DOHH2 (cell line): ENCODE measurements around the gene C11orf52.

Experiments
- H3F3A ChIP-seq: fragments of 200-600 bp; sonication (generic), shearing (Covaris generic); 2 replicates; pipeline ENCODE4 v1.6.0; 2016; ENCODE audit warnings: antibody characterized with exemption, mild to moderate bottlenecking; ENCODE audit not compliant: control insufficient read depth, insufficient read depth
- H3K27ac ChIP-seq: fragments of 200-600 bp; sonication (generic); 2 replicates; pipeline ENCODE4 v1.5.1; 2014; ENCODE audit warnings: low read depth, mild to moderate bottlenecking, low read length, moderate library complexity
- H3K27me3 ChIP-seq: fragments of 200-600 bp; sonication (generic); 2 replicates; pipeline ENCODE4 v1.6.1; 2014; ENCODE audit warnings: mild to moderate bottlenecking, low read length, mixed read lengths; ENCODE audit not compliant: control insufficient read depth
- H3K36me3 ChIP-seq: fragments of 200-600 bp; sonication (generic); 2 replicates; pipeline ENCODE4 v1.6.1; 2014; ENCODE audit warnings: mild to moderate bottlenecking, low read length, moderate library complexity, mixed read lengths; ENCODE audit not compliant: control insufficient read depth
- H3K4me1 ChIP-seq: fragments of 200-600 bp; sonication (generic); 2 replicates; pipeline ENCODE4 v1.6.1; 2014; ENCODE audit warnings: mild to moderate bottlenecking, low read length, mixed read lengths; ENCODE audit not compliant: control insufficient read depth
- H3K4me2 ChIP-seq: fragments of 200-600 bp; sonication (generic); 2 replicates; pipeline ENCODE4 v1.6.0; 2014; ENCODE audit warnings: mild to moderate bottlenecking, low read length, moderate library complexity
- H3K4me3 ChIP-seq: fragments of 200-600 bp; sonication (generic); 2 replicates; pipeline ENCODE4 v1.5.1; 2014; ENCODE audit warnings: mild to moderate bottlenecking, low read length, mixed read lengths
- H3K79me2 ChIP-seq: fragments of 200-600 bp; sonication (generic); 2 replicates; pipeline ENCODE4 v1.6.1; 2014; ENCODE audit warnings: mild to moderate bottlenecking, low read length, mixed read lengths; ENCODE audit not compliant: control insufficient read depth
- H3K9me2 ChIP-seq: fragments of 200-600 bp; sonication (generic); replicated peaks from 2 replicates; pipeline ENCODE4 v1.6.1; 2014; ENCODE audit warnings: mild to moderate bottlenecking, low read length, mixed read lengths; ENCODE audit not compliant: control insufficient read depth
- H3K9me3 ChIP-seq: fragments of 200-600 bp; sonication (generic); 2 replicates; pipeline ENCODE4 v1.6.1; 2014; ENCODE audit warnings: antibody characterized with exemption, low read length, mixed read lengths; ENCODE audit not compliant: control insufficient read depth, insufficient read depth
- H4K20me1 ChIP-seq: fragments of 200-600 bp; sonication (generic); 2 replicates; pipeline ENCODE4 v1.6.0; 2014; ENCODE audit warnings: low read depth, mild to moderate bottlenecking, antibody characterized with exemption, low read length, moderate library complexity; ENCODE audit not compliant: control insufficient read depth, insufficient read depth
- CTCF ChIP-seq: fragments of 200-600 bp; sonication (generic); IDR thresholded peaks from one replicate; pipeline ENCODE4 v1.5.1; 2014; ENCODE audit warnings: antibody characterized with exemption, mild to moderate bottlenecking, low read depth, low read length; ENCODE audit not compliant: poor library complexity, severe bottlenecking
- EZH2phosphoT487 ChIP-seq: fragments of 200-600 bp; sonication (generic); IDR thresholded peaks from 2 replicates; pipeline ENCODE4 v1.6.1; 2017; ENCODE audit warnings: borderline replicate concordance, mild to moderate bottlenecking, antibody characterized with exemption, low read length, moderate library complexity, mixed read lengths

The C11orf52 gene

GRCh38 chr11:111946499-111946898 is 27.8 kb downstream of the C11orf52 start:
- H3K4me2 ChIP-seq = peak overlapping the region; percentile 2; the same call in 1 of the 2 replicates
- no peaks in the 10 kb centered on the region for H3K27me3 ChIP-seq
- no peak for TF ChIP-seq EZH2phosphoT487
- TF ChIP-seq CTCF = no peak

GRCh38 chr11:111947143-111947542 is 28.4 kb downstream of the C11orf52 start:
- Histone ChIP-seq H4K20me1 (no peaks in the 10 kb centered on the region), H3F3A (peaks cover 4% of the 10 kb centered on the region), H3K4me1 (peaks cover 12% of the 10 kb centered on the region), H3K27me3 (no peaks in the 10 kb centered on the region), H3K27ac (no peak overlapping the region), H3K9me3 (no peaks in the 10 kb centered on the region), H3K79me2 (no peaks in the 10 kb centered on the region), H3K4me3 (no peak overlapping the region), H3K36me3 (no peaks in the 10 kb centered on the region), H3K9me2 (no peaks in the 10 kb centered on the region), H3K4me2 (peak overlapping the region; percentile 2; the same call in 1 of the 2 replicates)
- TF ChIP-seq CTCF = no peak
- no peak for TF ChIP-seq EZH2phosphoT487

More at GRCh38 chr11:111946499-111946898, 27.8 kb downstream of the C11orf52 start:
- Histone ChIP-seq H3K36me3 (no peaks in the 10 kb centered on the region), H4K20me1 (no peaks in the 10 kb centered on the region), H3K9me2 (no peaks in the 10 kb centered on the region), H3F3A (peaks cover 4% of the 10 kb centered on the region), H3K4me1 (peaks cover 12% of the 10 kb centered on the region), H3K79me2 (no peaks in the 10 kb centered on the region), H3K27ac (no peak overlapping the region), H3K4me3 (no peak overlapping the region), H3K9me3 (no peaks in the 10 kb centered on the region)

- Histone ChIP-seq H3K79me2 (no peaks in the 10 kb centered on the region), H3K36me3 (no peaks in the 10 kb centered on the region), H3F3A (peaks cover 4% of the 10 kb centered on the region), H3K27me3 (no peaks in the 10 kb centered on the region), H3K9me2 (no peaks in the 10 kb centered on the region), H3K27ac (no peak overlapping the region), H3K9me3 (no peaks in the 10 kb centered on the region), H3K4me1 (peaks cover 12% of the 10 kb centered on the region), H4K20me1 (no peaks in the 10 kb centered on the region), H3K4me3 (no peak overlapping the region), H3K4me2 (no peak overlapping the region)
- TF ChIP-seq CTCF = no peak
- no peak for TF ChIP-seq EZH2phosphoT487
Measured at GRCh38 chr11:111949519-111950426, 31.1 kb downstream of the C11orf52 start.
